Stimulated activated naive CD8-positive, alpha-beta T cell treated with anti-CD3 and anti-CD28 coated beads, Interleukin-15, Interleukin-2, amounts not matched to agents 100 ng/mL and 50 ng/mL, for 24 hours (primary cell): ENCODE measurements around the gene LINGO4.

Experiments
- H3K27ac Mint-ChIP-seq: one replicate; pipeline ENCODE4 v1.8.0; 2021; ENCODE audit warnings: mild to moderate bottlenecking, mixed read lengths
- H3K27me3 Mint-ChIP-seq: one replicate; pipeline ENCODE4 v1.8.0; 2021; ENCODE audit warnings: mixed read lengths
- H3K36me3 Mint-ChIP-seq: one replicate; pipeline ENCODE4 v1.8.0; 2021; ENCODE audit warnings: low read depth, mixed read lengths
- H3K4me1 Mint-ChIP-seq: one replicate; pipeline ENCODE4 v1.8.0; 2021; ENCODE audit warnings: low read depth, mixed read lengths
- H3K4me3 Mint-ChIP-seq: one replicate; pipeline ENCODE4 v1.8.0; 2021; ENCODE audit warnings: mild to moderate bottlenecking, mixed read lengths
- H3K9me3 Mint-ChIP-seq: one replicate; pipeline ENCODE4 v1.8.0; 2021; ENCODE audit warnings: mixed read lengths

LINGO4 gene

GRCh38 chr1:151827853-151828252 is 22.6 kb upstream of the LINGO4 start:
- Mint-ChIP-seq H3K9me3 (no peaks in the 10 kb centered on the region), H3K4me3 (peak overlapping the region; percentile 27)

GRCh38 chr1:151825751-151826660 is 20.8 kb upstream of the LINGO4 start:
- Mint-ChIP-seq H3K36me3 (no peaks in the 10 kb centered on the region), H3K4me1 (peaks cover 80% of the 10 kb centered on the region), H3K4me3 (peak overlapping the region; percentile 49), H3K9me3 (no peaks in the 10 kb centered on the region), H3K27ac (peak overlapping the region; percentile 65), H3K27me3 (no peaks in the 10 kb centered on the region)

More at GRCh38 chr1:151827853-151828252, 22.6 kb upstream of the LINGO4 start:
- no peaks in the 10 kb centered on the region for H3K27me3 Mint-ChIP-seq
- peaks cover 76% of the 10 kb centered on the region for H3K4me1 Mint-ChIP-seq
- no peak overlapping the region for H3K27ac Mint-ChIP-seq
- no peaks in the 10 kb centered on the region for H3K36me3 Mint-ChIP-seq

GRCh38 chr1:151825204-151825603 is 20.0 kb upstream of the LINGO4 start:
- Mint-ChIP-seq H3K4me1 (peaks cover 82% of the 10 kb centered on the region), H3K27me3 (no peaks in the 10 kb centered on the region), H3K36me3 (no peaks in the 10 kb centered on the region), H3K9me3 (no peaks in the 10 kb centered on the region), H3K27ac (peak overlapping the region; percentile 21), H3K4me3 (peak overlapping the region; percentile 49)

- Mint-ChIP-seq H3K27me3 (no peaks in the 10 kb centered on the region), H3K9me3 (no peaks in the 10 kb centered on the region), H3K4me3 (peak overlapping the region; percentile 36), H3K36me3 (no peaks in the 10 kb centered on the region), H3K4me1 (peaks cover 69% of the 10 kb centered on the region), H3K27ac (peak overlapping the region; percentile 8)
Observed at GRCh38 chr1:151823175-151823574, 18.0 kb upstream of the LINGO4 start.

GRCh38 chr1:151822404-151822803 is 17.2 kb upstream of the LINGO4 start:
- Mint-ChIP-seq H3K4me3 (peak overlapping the region; percentile 36), H3K4me1 (peaks cover 66% of the 10 kb centered on the region), H3K9me3 (no peaks in the 10 kb centered on the region), H3K27ac (peak overlapping the region; percentile 59), H3K36me3 (no peaks in the 10 kb centered on the region), H3K27me3 (no peaks in the 10 kb centered on the region)

GRCh38 chr1:151820940-151821339 is 15.7 kb upstream of the LINGO4 start:
- Mint-ChIP-seq H3K27ac (peak overlapping the region; percentile 11), H3K9me3 (no peaks in the 10 kb centered on the region), H3K36me3 (no peaks in the 10 kb centered on the region), H3K4me3 (no peak overlapping the region), H3K4me1 (peaks cover 63% of the 10 kb centered on the region), H3K27me3 (no peaks in the 10 kb centered on the region)

GRCh38 chr1:151819976-151820623 is 14.9 kb upstream of the LINGO4 start:
- Mint-ChIP-seq H3K4me3 (no peak overlapping the region), H3K27me3 (no peaks in the 10 kb centered on the region), H3K9me3 (no peaks in the 10 kb centered on the region), H3K4me1 (peaks cover 63% of the 10 kb centered on the region), H3K36me3 (no peaks in the 10 kb centered on the region), H3K27ac (no peak overlapping the region)

GRCh38 chr1:151819227-151819835 is 14.1 kb upstream of the LINGO4 start:
- no peaks in the 10 kb centered on the region for H3K36me3 Mint-ChIP-seq
- peaks cover 63% of the 10 kb centered on the region for H3K4me1 Mint-ChIP-seq
- H3K27me3 Mint-ChIP-seq: no peaks in the 10 kb centered on the region
- no peak overlapping the region for H3K27ac Mint-ChIP-seq
- no peaks in the 10 kb centered on the region for H3K9me3 Mint-ChIP-seq
- H3K4me3 Mint-ChIP-seq: no peak overlapping the region

GRCh38 chr1:151817353-151817730 is 12.1 kb upstream of the LINGO4 start:
- no peak overlapping the region for H3K4me3 Mint-ChIP-seq
- H3K36me3 Mint-ChIP-seq: no peaks in the 10 kb centered on the region
- H3K27ac Mint-ChIP-seq: no peak overlapping the region

GRCh38 chr1:151816548-151817352 is 11.5 kb upstream of the LINGO4 start:
- H3K4me1 Mint-ChIP-seq: peaks cover 50% of the 10 kb centered on the region
- H3K27me3 Mint-ChIP-seq: no peaks in the 10 kb centered on the region
- no peak overlapping the region for H3K27ac Mint-ChIP-seq
- H3K36me3 Mint-ChIP-seq: no peaks in the 10 kb centered on the region
- H3K4me3 Mint-ChIP-seq: no peak overlapping the region
- H3K9me3 Mint-ChIP-seq: no peaks in the 10 kb centered on the region

More at GRCh38 chr1:151817353-151817730, 12.1 kb upstream of the LINGO4 start:
- Mint-ChIP-seq H3K9me3 (no peaks in the 10 kb centered on the region), H3K27me3 (no peaks in the 10 kb centered on the region), H3K4me1 (peaks cover 56% of the 10 kb centered on the region)

- H3K27me3 Mint-ChIP-seq: no peaks in the 10 kb centered on the region
- H3K36me3 Mint-ChIP-seq: no peaks in the 10 kb centered on the region
- no peak overlapping the region for H3K4me3 Mint-ChIP-seq
- no peaks in the 10 kb centered on the region for H3K9me3 Mint-ChIP-seq
- H3K4me1 Mint-ChIP-seq: peaks cover 41% of the 10 kb centered on the region
- H3K27ac Mint-ChIP-seq: no peak overlapping the region
Observed at GRCh38 chr1:151815716-151816327, 10.6 kb upstream of the LINGO4 start.

- Mint-ChIP-seq H3K27ac (no peak overlapping the region), H3K4me3 (no peak overlapping the region)
Observed at GRCh38 chr1:151814971-151815545, 9.8 kb upstream of the LINGO4 start.

GRCh38 chr1:151814426-151814825 is 9.2 kb upstream of the LINGO4 start:
- H3K4me3 Mint-ChIP-seq: no peak overlapping the region
- peaks cover 27% of the 10 kb centered on the region for H3K4me1 Mint-ChIP-seq

More at GRCh38 chr1:151814971-151815545, 9.8 kb upstream of the LINGO4 start:
- H3K27me3 Mint-ChIP-seq: no peaks in the 10 kb centered on the region
- H3K4me1 Mint-ChIP-seq: peaks cover 34% of the 10 kb centered on the region
- no peaks in the 10 kb centered on the region for H3K36me3 Mint-ChIP-seq
- H3K9me3 Mint-ChIP-seq: no peaks in the 10 kb centered on the region

More at GRCh38 chr1:151814426-151814825, 9.2 kb upstream of the LINGO4 start:
- Mint-ChIP-seq H3K36me3 (no peaks in the 10 kb centered on the region), H3K9me3 (no peaks in the 10 kb centered on the region), H3K27me3 (no peaks in the 10 kb centered on the region), H3K27ac (no peak overlapping the region)
